NCI-H2196 (cell line): ENCODE results near the gene BEND3.
A peak's percentile ranks its signal among the peaks of the same experiment; 100 is the strongest.
"Not testable (repeated sequence)": the region's sequence is repeated elsewhere in the genome, so short reads cannot be mapped to it uniquely, and the experiment has no call there.

Experiments
- DNase-seq: peaks from one replicate; lab custom pipeline; 2025; ENCODE audit not compliant: unreplicated experiment; lab: John Stamatoyannopoulos, UW

The BEND3 gene

DNA sequence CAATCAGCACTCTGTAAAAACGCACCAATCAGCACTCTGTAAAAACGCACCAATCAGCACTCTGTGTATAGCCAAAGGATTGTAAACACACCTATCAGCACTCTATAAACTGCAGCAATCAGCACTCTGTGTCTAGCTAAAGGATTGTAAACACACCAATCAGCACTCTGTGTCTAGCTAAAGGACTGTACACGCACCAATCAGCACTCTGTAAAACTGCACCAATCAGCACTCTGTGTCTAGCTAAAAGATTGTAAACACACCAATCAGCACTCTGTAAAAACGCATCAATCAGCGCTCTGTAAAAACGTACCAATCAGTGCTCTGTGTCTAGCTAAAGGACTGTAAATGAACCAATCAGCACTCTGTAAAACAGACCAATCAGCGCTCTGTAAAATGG lies 30.9 kb downstream of the BEND3 start:
- not testable (repeated sequence) for DNase-seq

GRCh38 chr6:107083921-107084320 lies 31.4 kb downstream of the BEND3 start:
- no peak for DNase-seq

- DNase-seq: no peak
Observed at GRCh38 chr6:107083047-107083768, 32.1 kb downstream of the BEND3 start.

DNA sequence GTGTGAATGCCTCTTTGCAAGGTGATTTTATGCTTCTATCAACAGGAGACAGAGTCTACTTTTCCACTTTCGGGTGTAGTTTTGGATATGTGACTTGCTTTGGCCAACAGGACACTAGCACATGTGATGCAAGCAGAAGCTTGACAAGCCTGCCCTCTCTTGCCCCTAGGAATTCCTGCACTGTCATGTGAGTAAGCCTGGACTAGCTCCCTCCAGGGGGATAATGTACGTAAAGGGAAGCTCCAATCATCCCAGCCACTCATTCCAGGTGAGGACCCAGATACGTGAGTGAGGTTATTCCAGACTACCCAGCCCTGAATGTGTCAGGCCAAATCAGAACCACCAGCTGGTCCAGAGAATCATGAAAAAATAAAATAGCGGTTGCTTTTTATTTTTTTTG lies 33.3 kb downstream of the BEND3 start:
- DNase-seq: no peak

DNA sequence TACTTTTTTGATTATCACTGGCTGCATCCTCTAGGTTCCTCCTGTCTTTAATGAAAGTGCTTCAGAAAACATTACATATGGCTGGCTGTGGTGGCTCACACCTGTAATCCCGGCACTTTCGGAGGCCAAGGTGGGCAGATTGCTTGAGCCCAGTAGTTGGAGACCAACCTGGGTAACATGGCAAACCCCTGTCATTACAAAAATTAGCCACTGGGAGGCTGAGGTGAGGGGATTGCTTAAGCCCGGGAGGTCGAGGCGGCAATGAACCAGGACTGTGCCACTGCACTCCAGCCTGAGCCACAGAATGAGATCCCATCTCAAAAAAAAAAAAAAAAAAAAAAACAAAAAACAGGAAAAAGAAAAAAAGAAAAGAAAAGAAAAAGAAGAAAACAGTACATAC lies 35.3 kb downstream of the BEND3 start:
- DNase-seq: no peak

DNA sequence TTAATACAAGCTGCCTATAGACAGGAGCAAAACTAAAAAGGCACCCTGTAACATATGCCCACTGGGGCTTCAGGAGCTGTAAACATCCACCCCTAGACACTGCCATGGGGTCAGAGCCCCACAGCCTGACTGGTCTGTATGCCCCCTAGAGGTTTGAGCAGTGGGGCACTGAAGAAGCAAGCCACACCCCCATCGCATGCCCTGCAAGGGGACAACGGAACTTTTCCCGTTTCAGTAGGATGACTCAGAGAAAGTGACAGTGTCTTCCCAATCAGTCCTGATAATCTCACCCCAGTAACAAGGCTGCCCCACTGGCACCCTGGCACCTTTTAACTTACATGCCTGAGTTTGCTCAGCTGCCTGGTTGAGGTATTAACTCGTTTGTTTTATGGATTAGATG lies 35.9 kb downstream of the BEND3 start:
- no peak for DNase-seq

DNA sequence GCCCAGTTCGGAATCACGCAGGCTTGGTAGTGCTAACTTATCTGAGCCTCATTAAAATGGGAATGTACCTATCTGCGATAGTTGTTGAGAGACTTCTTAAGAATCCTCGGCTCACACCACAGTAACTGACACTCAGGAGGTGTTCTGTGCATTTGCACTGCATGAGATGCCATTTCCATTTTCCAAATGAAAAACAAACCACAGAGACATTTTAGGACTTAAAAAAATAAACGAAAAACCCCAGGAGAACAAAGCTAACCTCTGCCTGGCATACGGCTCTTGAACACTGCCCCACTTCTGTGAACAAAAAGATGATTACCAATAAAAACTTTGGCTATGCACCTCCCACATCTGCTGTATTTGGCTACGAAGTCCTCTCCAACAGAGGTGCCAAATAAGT lies 37.6 kb downstream of the BEND3 start:
- DNase-seq: no peak

DNA sequence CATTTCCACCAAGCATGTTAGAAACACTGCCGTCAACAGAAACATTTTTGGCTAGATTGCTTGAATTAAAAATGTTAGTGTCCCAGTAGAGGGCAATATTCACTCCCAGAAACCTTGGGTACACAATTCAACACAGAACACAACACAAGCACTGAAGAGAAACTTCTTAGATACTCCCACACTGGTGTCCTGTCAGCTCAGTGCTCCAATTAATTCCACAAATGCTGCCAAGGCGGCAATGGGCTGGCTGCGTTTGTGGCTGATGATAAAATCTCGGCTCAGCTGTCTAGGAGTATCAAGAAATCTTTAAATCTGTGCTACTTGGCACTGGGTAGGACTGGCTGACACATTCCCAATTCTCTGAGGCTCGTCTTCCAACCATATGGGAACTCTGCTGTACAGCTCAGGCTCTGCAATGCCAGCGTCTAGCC lies 39.3 kb downstream of the BEND3 start:
- no peak for DNase-seq

DNA sequence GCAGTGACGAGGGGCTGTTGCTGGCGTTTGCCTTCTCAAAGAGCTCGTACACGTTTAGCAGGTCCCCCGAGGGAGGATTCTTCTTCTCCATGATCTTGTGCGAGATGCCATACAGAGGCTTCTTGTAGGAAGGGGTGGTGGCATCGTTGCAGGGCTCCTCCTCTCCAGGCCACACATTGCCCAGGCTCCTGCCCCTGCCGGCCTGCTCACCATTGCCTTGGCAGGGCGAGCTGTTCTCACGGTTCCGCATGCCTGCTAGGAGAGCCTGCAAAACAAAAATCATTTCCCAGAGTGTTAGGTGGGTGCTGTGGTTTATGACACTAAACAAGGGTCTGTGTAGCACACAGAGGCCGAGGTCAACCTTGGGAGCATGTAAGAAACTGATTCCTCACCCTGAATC lies 44.6 kb downstream of the BEND3 start:
- no peak for DNase-seq

- no peak for DNase-seq
Observed at GRCh38 chr6:107069631-107070548, 45.4 kb downstream of the BEND3 start.

GRCh38 chr6:107068691-107069630 lies 46.4 kb downstream of the BEND3 start:
- DNase-seq: no peak

DNA sequence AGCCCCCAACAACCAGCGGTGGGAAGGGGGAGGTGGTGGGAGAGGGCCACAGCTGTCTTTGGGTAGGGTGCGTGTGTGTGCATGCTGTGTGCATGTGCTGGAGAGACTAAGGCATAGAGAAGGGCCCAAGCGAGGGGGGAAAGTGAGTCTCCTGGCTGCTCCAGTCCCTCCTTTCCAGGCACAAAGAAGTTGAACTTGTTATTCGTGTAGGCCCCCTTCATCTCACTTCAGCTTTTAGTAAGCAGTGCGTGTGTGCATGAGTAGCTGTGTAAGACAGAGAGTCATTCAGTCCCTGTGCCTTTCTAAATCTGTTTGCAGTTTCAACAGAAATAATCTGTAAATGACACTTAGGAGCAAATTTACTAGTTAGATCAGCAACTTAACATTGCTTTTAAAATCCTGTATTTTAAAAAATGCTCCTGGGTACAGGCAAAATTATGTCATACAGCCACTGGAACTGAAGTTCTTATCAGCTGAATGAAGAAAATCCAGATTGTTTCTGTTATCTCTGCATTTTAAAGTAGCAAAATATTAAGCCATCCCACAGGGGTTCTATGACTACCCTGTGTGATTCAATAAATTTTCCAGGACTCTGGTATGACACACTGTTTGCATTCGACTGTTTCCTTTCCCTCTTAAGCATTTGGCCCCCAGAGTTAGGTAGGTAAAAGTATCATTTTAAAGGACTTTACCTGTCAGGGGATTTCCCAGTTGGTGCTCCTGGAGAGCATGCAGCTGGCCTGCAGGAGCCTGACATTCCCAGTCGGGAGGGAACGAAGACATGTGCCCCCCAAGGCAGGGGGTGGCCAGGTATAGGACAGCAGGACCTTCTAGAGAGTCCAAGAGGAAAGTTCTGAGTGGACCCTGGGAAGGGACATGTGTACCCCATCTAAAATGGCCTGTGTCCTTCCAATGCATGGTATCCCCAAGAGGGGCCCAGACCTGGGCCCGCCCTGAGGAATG lies 48.3 kb downstream of the BEND3 start:
- DNase-seq: no peak

DNA sequence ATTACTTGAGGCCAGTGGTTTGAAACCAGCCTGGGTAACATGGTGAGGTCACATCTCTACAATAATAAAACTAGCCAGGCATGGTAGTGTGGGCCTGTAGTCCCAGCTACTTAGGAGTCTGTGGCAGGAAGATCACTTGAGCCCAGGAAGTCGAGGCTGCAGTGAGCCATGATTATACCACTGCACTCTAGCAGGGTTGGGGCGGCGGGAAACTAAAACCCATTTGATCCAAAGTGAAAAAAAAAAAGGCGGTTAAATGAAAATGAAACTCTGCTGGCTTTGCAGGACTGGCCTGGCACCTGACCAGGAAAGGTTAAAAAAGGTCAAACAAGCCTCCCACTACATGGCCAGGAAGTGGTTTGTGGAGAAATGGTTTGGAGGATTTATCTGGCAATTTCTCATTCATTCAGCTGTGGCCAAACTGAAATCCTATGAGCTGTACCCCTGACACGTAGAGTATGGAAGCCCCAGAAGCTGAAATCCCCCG lies 50.7 kb downstream of the BEND3 start:
- peak; percentile 56 for DNase-seq

DNA sequence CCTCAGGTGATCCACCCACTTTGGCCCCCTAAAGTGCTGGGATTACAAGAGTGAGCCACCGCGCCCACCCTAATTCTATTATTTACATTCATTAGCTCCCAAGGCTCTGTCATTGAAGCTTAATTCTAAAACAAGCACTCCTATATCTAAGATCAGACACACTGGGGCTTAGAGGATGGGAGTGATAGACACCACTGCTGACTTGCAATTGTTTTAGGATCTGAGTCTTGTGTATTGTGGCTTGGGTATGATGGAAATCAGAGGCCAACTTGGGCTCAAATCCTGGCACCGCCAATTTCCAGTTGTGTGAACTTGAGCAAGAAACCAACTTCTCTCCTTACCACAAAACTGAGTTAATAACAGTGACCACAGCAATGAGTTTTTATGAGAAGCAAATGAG lies 52.6 kb downstream of the BEND3 start:
- DNase-seq: no peak

DNA sequence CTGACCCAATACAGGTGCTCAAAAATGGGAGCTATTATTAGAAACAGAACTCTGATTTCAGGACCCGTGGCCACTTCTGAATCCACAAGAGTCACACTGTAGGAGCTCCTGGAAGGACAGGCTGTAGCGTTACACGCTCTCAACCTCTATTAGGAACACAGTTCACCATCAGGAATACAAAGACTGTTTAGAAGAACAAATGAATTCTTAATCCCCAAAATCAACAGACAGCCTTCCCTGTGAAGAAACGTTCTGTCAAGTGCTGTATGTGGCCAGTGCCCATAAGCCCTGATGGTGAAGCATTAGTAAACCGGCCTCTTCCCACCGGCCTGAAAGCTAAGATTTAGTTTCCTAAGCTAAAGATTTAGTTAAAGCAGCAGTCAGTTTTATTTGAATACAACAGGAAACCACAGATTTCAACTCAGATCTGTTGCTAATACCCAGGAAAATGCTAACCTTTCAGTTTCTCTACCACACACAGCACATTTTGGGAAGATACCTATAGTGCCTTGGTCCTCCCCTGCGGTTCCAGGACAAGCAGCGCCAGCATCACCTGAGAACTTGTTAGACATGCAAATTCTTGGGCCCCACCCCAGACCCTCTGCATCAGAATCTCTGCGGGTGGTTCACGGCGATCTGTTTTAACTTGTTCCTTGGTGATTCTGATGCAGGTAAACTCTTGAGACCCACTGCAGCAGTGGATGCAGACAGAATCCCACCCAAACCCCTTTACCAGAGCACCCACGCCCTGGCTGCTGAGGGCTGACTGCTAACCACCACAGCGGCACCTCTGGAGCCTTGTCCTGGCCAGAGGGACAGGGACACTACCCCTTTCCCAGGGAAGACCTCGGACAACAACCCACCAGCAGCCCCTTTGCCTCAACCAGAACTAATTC lies 53.9 kb downstream of the BEND3 start:
- DNase-seq: no peak

- DNase-seq: no peak
Observed at GRCh38 chr6:107060704-107061103, 54.6 kb downstream of the BEND3 start.

- DNase-seq: no peak
Observed at GRCh38 chr6:107059606-107060005, 55.7 kb downstream of the BEND3 start.

GRCh38 chr6:107057679-107058078 lies 57.6 kb downstream of the BEND3 start:
- DNase-seq: no peak

DNA sequence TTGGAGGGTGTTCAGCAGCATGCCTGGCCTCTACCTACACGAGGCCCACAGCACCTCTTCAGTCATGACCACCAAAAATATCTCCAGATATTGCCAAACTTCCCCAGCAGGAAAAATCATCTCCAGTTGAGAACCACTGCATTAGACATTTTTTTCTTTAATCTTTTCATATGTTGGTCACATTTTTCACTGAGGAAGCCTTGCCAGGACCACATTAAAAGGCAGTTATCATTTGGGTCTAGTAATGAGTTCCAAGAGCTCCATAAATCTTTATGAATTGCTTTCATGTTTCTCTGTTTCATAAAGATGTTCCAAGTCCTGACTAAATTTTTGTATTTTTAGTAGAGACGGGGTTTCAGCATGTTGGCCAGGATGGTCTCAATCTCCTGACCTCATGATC lies 58.5 kb downstream of the BEND3 start:
- no peak for DNase-seq
